HEK293T (cell line): ENCODE data around the gene CRIM1.

ENCODE experiments used
- FOXM1 ChIP-seq: fragments of 450-650 bp; IDR thresholded peaks from 2 replicates; pipeline ENCODE4 v1.6.1; 2017; ENCODE audit warnings: mild to moderate bottlenecking, borderline replicate concordance
- NFRKB ChIP-seq: fragments of 450-650 bp; IDR thresholded peaks from 2 replicates; pipeline ENCODE4 v1.6.1; 2016; ENCODE audit warnings: mild to moderate bottlenecking, moderate library complexity
- SUZ12 ChIP-seq: fragments of 450-650 bp; IDR thresholded peaks from 2 replicates; pipeline ENCODE4 v1.6.1; 2016; ENCODE audit warnings: mild to moderate bottlenecking
- ZNF384 ChIP-seq: fragments of 450-650 bp; IDR thresholded peaks from 2 replicates; pipeline ENCODE4 v1.6.1; 2016

GRCh38 chr2:36539631-36540030, 184.1 kb downstream of the CRIM1 start:
- no peak for TF ChIP-seq NFRKB
- TF ChIP-seq SUZ12 = no peak
- TF ChIP-seq ZNF384 = no peak
- TF ChIP-seq FOXM1 = no peak
